Measurements from ENCODE around the gene FLOT1. TPM values are rescaled to one million over a fixed set of nuclear protein-coding genes. Genes with fewer than 3 reads are reported as not detected.

Gene FLOT1
- total and polyA plus RNA-seq, 12 donors, result 162 to 599 (median 348) TPM

DNA sequence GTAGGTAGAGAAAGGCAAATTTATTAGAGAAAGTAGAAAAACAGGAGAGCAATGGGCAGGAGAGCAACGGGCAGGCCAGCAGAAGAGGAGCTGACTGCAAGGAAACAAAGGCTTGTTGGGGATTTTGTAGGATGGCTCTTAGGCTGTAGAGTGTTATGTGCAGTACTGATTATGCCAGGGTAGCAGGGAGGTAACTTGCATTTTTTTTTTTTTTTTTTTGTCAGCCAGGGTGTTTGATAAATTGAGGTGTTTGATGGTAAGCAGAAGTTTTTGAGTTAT lies 38.1 kb upstream of the FLOT1 start:
- intact Hi-C loops (cut with DNase I), result loop anchor here in 1 of 2 donors (5.0 kb wide), 1 partner anchor 33 kb away; no protein-coding TSS in a partner anchor
- no peak overlapping the region for H3K4me3 ChIP-seq
- 90 to 98% (median 97%) methylated on average over 1 of the region's 1 CpG for WGBS, 4 donors
- no peak for TF ChIP-seq POLR2A (IDR thresholded peaks at IDR 0.05)
- TF ChIP-seq, protein P1, sequence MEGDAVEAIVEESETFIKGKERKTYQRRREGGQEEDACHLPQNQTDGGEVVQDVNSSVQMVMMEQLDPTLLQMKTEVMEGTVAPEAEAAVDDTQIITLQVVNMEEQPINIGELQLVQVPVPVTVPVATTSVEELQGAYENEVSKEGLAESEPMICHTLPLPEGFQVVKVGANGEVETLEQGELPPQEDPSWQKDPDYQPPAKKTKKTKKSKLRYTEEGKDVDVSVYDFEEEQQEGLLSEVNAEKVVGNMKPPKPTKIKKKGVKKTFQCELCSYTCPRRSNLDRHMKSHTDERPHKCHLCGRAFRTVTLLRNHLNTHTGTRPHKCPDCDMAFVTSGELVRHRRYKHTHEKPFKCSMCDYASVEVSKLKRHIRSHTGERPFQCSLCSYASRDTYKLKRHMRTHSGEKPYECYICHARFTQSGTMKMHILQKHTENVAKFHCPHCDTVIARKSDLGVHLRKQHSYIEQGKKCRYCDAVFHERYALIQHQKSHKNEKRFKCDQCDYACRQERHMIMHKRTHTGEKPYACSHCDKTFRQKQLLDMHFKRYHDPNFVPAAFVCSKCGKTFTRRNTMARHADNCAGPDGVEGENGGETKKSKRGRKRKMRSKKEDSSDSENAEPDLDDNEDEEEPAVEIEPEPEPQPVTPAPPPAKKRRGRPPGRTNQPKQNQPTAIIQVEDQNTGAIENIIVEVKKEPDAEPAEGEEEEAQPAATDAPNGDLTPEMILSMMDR (IDR thresholded peaks at IDR 0.05), result no peak
- peak overlapping the region in 2 of 5 donors; percentile 93 to 98 for H3K27ac ChIP-seq
- DNase-seq, result no peak
- H3K36me3 ChIP-seq (replicated peaks in 1 of 2), result no peaks in the 10 kb centered on the region
- H3K9me3 ChIP-seq (replicated peaks in 1 of 3), result no peaks in the 10 kb centered on the region
- peaks cover 30 to 55% of the 10 kb centered on the region in 2 donors for H3K4me1 ChIP-seq (replicated peaks in 1 of 2)
- no peaks in the 10 kb centered on the region for H3K27me3 ChIP-seq

DNA sequence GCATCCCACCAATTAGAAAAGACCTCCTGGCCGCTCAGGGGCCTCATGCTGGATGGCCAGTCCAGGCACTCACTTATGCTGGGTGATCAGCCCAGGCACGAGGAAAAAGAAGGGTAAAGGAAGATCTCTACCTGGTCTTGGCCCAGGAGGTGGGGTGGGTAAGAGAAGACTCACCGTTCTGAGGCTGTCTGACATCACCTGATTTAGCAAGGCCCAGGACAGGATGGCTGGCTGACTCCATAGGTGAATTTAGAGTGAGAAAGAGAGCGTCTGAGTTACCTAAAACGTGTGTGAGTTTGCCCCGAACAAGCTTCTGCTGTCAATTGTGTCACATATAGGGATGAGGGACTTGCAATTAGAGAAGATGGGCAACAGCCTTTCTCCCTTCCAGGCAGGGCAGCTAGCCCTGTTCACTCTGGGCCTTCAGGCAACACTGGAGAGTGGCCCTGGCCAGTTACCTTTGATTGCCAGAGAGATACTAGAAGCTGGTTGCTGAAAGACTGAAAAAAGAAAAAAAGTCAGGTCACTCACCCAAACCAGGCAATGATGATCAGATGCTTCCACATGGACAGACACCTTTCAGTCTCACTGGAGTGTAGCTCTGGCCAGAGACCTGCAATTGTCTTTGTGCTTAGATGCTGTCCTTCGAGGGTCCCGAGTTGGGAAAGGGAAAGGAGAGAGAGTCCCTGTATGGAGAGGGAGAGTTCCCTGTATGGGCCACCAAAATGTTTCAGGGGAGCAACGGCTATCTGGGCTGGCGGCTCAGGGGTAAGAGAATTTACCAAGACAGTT lies 37.6 kb upstream of the FLOT1 start:
- DNase-seq, result no peak
- intact Hi-C loops (cut with DNase I), result loop anchor here in 1 of 2 donors (5.0 kb wide), 1 partner anchor 33 kb away; no protein-coding TSS in a partner anchor
- no peaks in the 10 kb centered on the region for H3K36me3 ChIP-seq (replicated peaks in 1 of 2)
- WGBS, 4 donors, result 82 to 94% (median 84%) methylated on average over 10 of the region's 10 CpGs
- H3K4me3 ChIP-seq, result no peak overlapping the region
- H3K9me3 ChIP-seq (replicated peaks in 1 of 3), result no peaks in the 10 kb centered on the region
- peak overlapping the region in 4 of 5 donors; percentile 24 to 98 (median 66) for H3K27ac ChIP-seq
- H3K27me3 ChIP-seq, result no peaks in the 10 kb centered on the region
- H3K4me1 ChIP-seq (replicated peaks in 1 of 2), result peaks cover 30 to 55% of the 10 kb centered on the region in 2 donors
- no peak for TF ChIP-seq POLR2A (IDR thresholded peaks at IDR 0.05)
- TF ChIP-seq, protein P1 (IDR thresholded peaks at IDR 0.05), result no peak

- H3K9me3 ChIP-seq (replicated peaks in 1 of 3), result no peaks in the 10 kb centered on the region
- no peak for DNase-seq
- H3K4me1 ChIP-seq (replicated peaks in 1 of 2), result peaks cover 30 to 55% of the 10 kb centered on the region in 2 donors
- no peak for TF ChIP-seq POLR2A (IDR thresholded peaks at IDR 0.05)
- TF ChIP-seq, protein P1 (IDR thresholded peaks at IDR 0.05), result no peak
- H3K27ac ChIP-seq, result peak overlapping the region in 2 of 5 donors; percentile 88 to 98
- WGBS, 4 donors, result 78 to 84% (median 81%) methylated on average over 3 of the region's 3 CpGs
- intact Hi-C loops (cut with DNase I), result no loop called here
- H3K4me3 ChIP-seq, result no peak overlapping the region
- no peaks in the 10 kb centered on the region for H3K36me3 ChIP-seq (replicated peaks in 1 of 2)
- no peaks in the 10 kb centered on the region for H3K27me3 ChIP-seq
These were observed 35.6 kb upstream of the FLOT1 start for GRCh38 chr6:30778001-30778635.

- no peak for TF ChIP-seq POLR2A (IDR thresholded peaks at IDR 0.05)
- TF ChIP-seq, protein P1 (IDR thresholded peaks at IDR 0.05), result no peak
- no peaks in the 10 kb centered on the region for H3K36me3 ChIP-seq (replicated peaks in 1 of 2)
- peaks cover 26 to 45% of the 10 kb centered on the region in 2 donors for H3K4me1 ChIP-seq (replicated peaks in 1 of 2)
- H3K27ac ChIP-seq, result no peak overlapping the region
- no peak overlapping the region for H3K4me3 ChIP-seq
- intact Hi-C loops (cut with DNase I), result no loop called here
- 90 to 94% (median 92%) methylated on average over 3 of the region's 3 CpGs for WGBS, 4 donors
- no peaks in the 10 kb centered on the region for H3K27me3 ChIP-seq
- DNase-seq, result no peak
- H3K9me3 ChIP-seq (replicated peaks in 1 of 3), result no peaks in the 10 kb centered on the region
These were observed 34.6 kb upstream of the FLOT1 start for GRCh38 chr6:30777155-30777485.
